ENCODE results near the gene SESTD1. TPM values are rescaled to one million over a fixed set of nuclear protein-coding genes. Genes with fewer than 3 reads are reported as not detected.

Gene SESTD1
- total and polyA plus RNA-seq, 2 of the 13 experiments (the other 11 are each of a cell fraction or from before 2014, with no cell fraction given): 74.4 to 101 TPM

DNA sequence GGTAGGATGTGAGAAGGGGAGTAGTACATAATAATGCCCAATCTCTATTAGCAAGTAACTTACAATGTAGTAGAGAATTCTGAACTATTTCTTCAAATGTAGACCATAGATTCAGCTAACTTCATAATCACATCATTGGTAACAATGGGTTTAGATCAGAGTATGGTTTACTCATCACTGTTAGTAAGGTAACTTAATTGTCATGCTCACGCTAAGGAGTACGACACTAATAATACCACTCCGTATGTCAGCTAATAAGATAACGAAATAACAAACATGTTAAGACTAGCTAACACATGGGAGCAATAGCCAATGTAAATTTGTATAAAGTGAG is 158.3 kb downstream of the SESTD1 start (continued):
- TF ChIP-seq, protein P1, sequence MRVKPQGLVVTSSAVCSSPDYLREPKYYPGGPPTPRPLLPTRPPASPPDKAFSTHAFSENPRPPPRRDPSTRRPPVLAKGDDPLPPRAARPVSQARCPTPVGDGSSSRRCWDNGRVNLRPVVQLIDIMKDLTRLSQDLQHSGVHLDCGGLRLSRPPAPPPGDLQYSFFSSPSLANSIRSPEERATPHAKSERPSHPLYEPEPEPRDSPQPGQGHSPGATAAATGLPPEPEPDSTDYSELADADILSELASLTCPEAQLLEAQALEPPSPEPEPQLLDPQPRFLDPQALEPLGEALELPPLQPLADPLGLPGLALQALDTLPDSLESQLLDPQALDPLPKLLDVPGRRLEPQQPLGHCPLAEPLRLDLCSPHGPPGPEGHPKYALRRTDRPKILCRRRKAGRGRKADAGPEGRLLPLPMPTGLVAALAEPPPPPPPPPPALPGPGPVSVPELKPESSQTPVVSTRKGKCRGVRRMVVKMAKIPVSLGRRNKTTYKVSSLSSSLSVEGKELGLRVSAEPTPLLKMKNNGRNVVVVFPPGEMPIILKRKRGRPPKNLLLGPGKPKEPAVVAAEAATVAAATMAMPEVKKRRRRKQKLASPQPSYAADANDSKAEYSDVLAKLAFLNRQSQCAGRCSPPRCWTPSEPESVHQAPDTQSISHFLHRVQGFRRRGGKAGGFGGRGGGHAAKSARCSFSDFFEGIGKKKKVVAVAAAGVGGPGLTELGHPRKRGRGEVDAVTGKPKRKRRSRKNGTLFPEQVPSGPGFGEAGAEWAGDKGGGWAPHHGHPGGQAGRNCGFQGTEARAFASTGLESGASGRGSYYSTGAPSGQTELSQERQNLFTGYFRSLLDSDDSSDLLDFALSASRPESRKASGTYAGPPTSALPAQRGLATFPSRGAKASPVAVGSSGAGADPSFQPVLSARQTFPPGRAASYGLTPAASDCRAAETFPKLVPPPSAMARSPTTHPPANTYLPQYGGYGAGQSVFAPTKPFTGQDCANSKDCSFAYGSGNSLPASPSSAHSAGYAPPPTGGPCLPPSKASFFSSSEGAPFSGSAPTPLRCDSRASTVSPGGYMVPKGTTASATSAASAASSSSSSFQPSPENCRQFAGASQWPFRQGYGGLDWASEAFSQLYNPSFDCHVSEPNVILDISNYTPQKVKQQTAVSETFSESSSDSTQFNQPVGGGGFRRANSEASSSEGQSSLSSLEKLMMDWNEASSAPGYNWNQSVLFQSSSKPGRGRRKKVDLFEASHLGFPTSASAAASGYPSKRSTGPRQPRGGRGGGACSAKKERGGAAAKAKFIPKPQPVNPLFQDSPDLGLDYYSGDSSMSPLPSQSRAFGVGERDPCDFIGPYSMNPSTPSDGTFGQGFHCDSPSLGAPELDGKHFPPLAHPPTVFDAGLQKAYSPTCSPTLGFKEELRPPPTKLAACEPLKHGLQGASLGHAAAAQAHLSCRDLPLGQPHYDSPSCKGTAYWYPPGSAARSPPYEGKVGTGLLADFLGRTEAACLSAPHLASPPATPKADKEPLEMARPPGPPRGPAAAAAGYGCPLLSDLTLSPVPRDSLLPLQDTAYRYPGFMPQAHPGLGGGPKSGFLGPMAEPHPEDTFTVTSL (CRISPR knock-in tag; IDR thresholded peaks at IDR 0.05; ENCODE audit: borderline replicate concordance): no peak

DNA sequence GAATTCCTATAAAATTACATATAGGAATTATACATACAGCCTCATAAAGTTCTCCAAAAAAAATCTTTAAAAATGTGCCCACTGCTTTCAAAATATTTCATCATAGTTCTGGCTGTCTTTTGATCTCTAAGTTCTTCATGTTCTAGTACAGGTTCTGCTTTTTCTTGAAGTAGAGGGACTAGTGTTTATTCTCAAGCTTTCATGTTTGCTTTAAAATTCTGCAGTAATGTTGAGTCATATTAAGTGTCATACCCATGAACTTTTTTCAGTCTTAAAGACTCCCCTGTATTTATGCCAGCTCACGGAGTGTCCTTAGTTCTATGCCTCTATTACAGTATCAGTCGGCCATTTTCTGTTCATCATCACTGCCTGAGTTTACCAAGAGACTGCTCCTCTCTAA is 159.9 kb downstream of the SESTD1 start:
- ChIA-PET CTCF (ENCODE audit: low intra/inter-chr PET ratio, low total read pairs) (no interaction called here), POLR2A (no interaction called here)
- Histone ChIP-seq H3K4me2 (ENCODE audit: low read depth, low read length) (no peak overlapping the region), H3K9ac (ENCODE audit: insufficient read depth, low read depth, low read length) (no peak overlapping the region), H3K27ac (ENCODE audit: extremely low read length, insufficient read depth, low read length) (no peak overlapping the region), H3K36me3 (replicated peaks in 1 of 2; ENCODE audit: control insufficient read depth in 1 of 2, insufficient read depth in 2 of 2, low read length in 2 of 2) (peaks cover 2 to 8% of the 10 kb centered on the region in 2 experiments; a peak in 2 of 5 replicates), H3K4me3 (replicated peaks in 1 of 3; ENCODE audit: insufficient read depth in 1 of 3, low read depth in 2 of 3, low read length in 3 of 3) (no peak overlapping the region), H3K27me3 (ENCODE audit: control insufficient read depth in 1 of 2, insufficient read depth in 2 of 2, low read length in 2 of 2) (no peaks in the 10 kb centered on the region), H3K4me1 (ENCODE audit: insufficient read depth, low read length) (peaks cover 24% of the 10 kb centered on the region), H4K20me1 (ENCODE audit: insufficient read depth, low read length) (no peaks in the 10 kb centered on the region), H3K79me2 (ENCODE audit: insufficient read depth, low read length) (no peaks in the 10 kb centered on the region), H2AFZ (ENCODE audit: low read length) (no peak overlapping the region), H3K9me3 (ENCODE audit: low read length) (no peaks in the 10 kb centered on the region)
- in situ Hi-C loops (cut with HindIII; ENCODE audit: extremely low pct_ligation_motif_present, low pct_unique_long_range_greater_than_20kb) (no loop called here), intact Hi-C loops (cut with micrococcal nuclease; ENCODE audit: unreplicated experiment) (no loop called here)
- TSS peak; percentile 7 for BruUV-seq (replicated peaks)
- no peak for DNase-seq (ENCODE audit: low spot score)
- no peak for FAIRE-seq
- WGBS (ENCODE audit: low lambda C conversion rate): 93% methylated on average over 2 of the region's 2 CpGs
- TF ChIP-seq AGO2 (optimal IDR thresholded peaks at IDR 0.05; ENCODE audit: low read depth, low read length) (peak; percentile 36), KLF15 (CRISPR knock-in tag; IDR thresholded peaks at IDR 0.05; ENCODE audit: borderline replicate concordance) (no peak)
- ATAC-seq: no peak

Data from HepG2 (cell line).